SK-N-SH treated with all-trans-retinoic acid at 6 μM for 48 hours (cell line): ENCODE results near the gene SNRNP25.
"Not testable (repeated sequence)": the region's sequence is repeated elsewhere in the genome, so short reads cannot be mapped to it uniquely, and the experiment has no call there.

ENCODE experiments used
- ATAC-seq: fragments of 200-7000 bp; cut with Tn5 transposase; 3 replicates; pipeline ENCODE4 v1.9.1; 2020; ENCODE audit warnings: mild to moderate bottlenecking, moderate library complexity
- ARNTL ChIP-seq: fragments of 450-650 bp; formaldehyde crosslinking; IDR thresholded peaks from 2 replicates; pipeline ENCODE4 v1.5.0; 2020; ENCODE audit warnings: low read depth, mild to moderate bottlenecking, moderate library complexity, borderline replicate concordance
- BACH2 ChIP-seq: fragments of 250-450 bp; sonication (Bioruptor Pico); IDR thresholded peaks from 2 replicates; pipeline ENCODE4 v1.9.0; 2021; ENCODE audit warnings: mild to moderate bottlenecking, borderline replicate concordance
- CREB5 ChIP-seq: fragments of 250-450 bp; sonication (Bioruptor Pico); IDR thresholded peaks from 2 replicates; pipeline ENCODE4 v1.5.1; 2020; ENCODE audit warnings: low read depth, mild to moderate bottlenecking, moderate library complexity
- CSDC2 ChIP-seq: fragments of 250-450 bp; sonication (Bioruptor Pico); IDR thresholded peaks from 2 replicates; pipeline ENCODE4 v1.5.0; 2020; ENCODE audit warnings: mild to moderate bottlenecking, moderate library complexity
- CSRNP3 ChIP-seq: fragments of 250-450 bp; sonication (Bioruptor Pico); IDR thresholded peaks from 2 replicates; pipeline ENCODE4 v1.5.1; 2021; ENCODE audit warnings: mild to moderate bottlenecking, moderate library complexity
- ESRRG ChIP-seq: fragments of 250-450 bp; sonication (Bioruptor Pico); IDR thresholded peaks from 2 replicates; pipeline ENCODE4 v1.6.1; 2021; ENCODE audit warnings: mild to moderate bottlenecking
- GLIS3 ChIP-seq: fragments of 250-450 bp; sonication (Bioruptor Pico); IDR thresholded peaks from 2 replicates; pipeline ENCODE4 v1.5.0; 2020; ENCODE audit warnings: mild to moderate bottlenecking, moderate library complexity
- ISL1 ChIP-seq: fragments of 250-450 bp; sonication (Bioruptor Pico); IDR thresholded peaks from 2 replicates; pipeline ENCODE4 v2.1.2; 2022; ENCODE audit warnings: mild to moderate bottlenecking, moderate library complexity
- OSR1 ChIP-seq: fragments of 250-450 bp; sonication (Bioruptor Pico); IDR thresholded peaks from 2 replicates; pipeline ENCODE4 v1.8.0; 2022; ENCODE audit warnings: moderate library complexity, mild to moderate bottlenecking, inconsistent platforms
- PATZ1 ChIP-seq: fragments of 250-450 bp; sonication (Bioruptor Pico); IDR thresholded peaks from 2 replicates; pipeline ENCODE4 v1.8.0; 2020; ENCODE audit warnings: mild to moderate bottlenecking, moderate library complexity, borderline replicate concordance
- PPARA ChIP-seq: fragments of 250-450 bp; sonication (Bioruptor Pico); IDR thresholded peaks from 2 replicates; pipeline ENCODE4 v1.5.0; 2020; ENCODE audit warnings: mild to moderate bottlenecking, borderline replicate concordance
- RARB ChIP-seq: fragments of 250-450 bp; sonication (Bioruptor Pico); IDR thresholded peaks from 2 replicates; pipeline ENCODE4 v1.8.0; 2021; ENCODE audit warnings: mild to moderate bottlenecking, moderate library complexity
- SNAI2 ChIP-seq: fragments of 250-450 bp; sonication (Bioruptor Pico); IDR thresholded peaks from 2 replicates; pipeline ENCODE4 v1.5.0; 2020; ENCODE audit warnings: mild to moderate bottlenecking, moderate library complexity
- TCF4 ChIP-seq: fragments of 250-450 bp; sonication (Bioruptor Pico); IDR thresholded peaks from 2 replicates; pipeline ENCODE4 v1.8.0; 2021; ENCODE audit warnings: mild to moderate bottlenecking, moderate library complexity, borderline replicate concordance
- TOX ChIP-seq: fragments of 250-450 bp; sonication (Bioruptor Pico); IDR thresholded peaks from 2 replicates; pipeline ENCODE4 v1.8.0; 2021; ENCODE audit warnings: mild to moderate bottlenecking, moderate library complexity, borderline replicate concordance
- TSHZ2 ChIP-seq: fragments of 250-450 bp; sonication (Bioruptor Pico); IDR thresholded peaks from 2 replicates; pipeline ENCODE4 v1.5.0; 2020; ENCODE audit warnings: mild to moderate bottlenecking, moderate library complexity
- ZC3H10 ChIP-seq: fragments of 250-450 bp; sonication (Bioruptor Pico); IDR thresholded peaks from 2 replicates; pipeline ENCODE4 v1.5.1; 2021; ENCODE audit warnings: mild to moderate bottlenecking, moderate library complexity
- ZFP3 ChIP-seq: fragments of 250-450 bp; sonication (Bioruptor Pico); IDR thresholded peaks from 2 replicates; pipeline ENCODE4 v1.5.0; 2020; ENCODE audit warnings: mild to moderate bottlenecking, moderate library complexity
- ZFP30 ChIP-seq: fragments of 450-650 bp; formaldehyde crosslinking; IDR thresholded peaks from 2 replicates; pipeline ENCODE4 v1.5.0; 2022; ENCODE audit warnings: mild to moderate bottlenecking, moderate library complexity

SNRNP25 gene

GRCh38 chr16:42691-43090 lies 10.9 kb upstream of the SNRNP25 start:
- no peak for ATAC-seq

GRCh38 chr16:43294-43693 lies 10.3 kb upstream of the SNRNP25 start:
- TF ChIP-seq OSR1 (CRISPR knock-in tag) (no peak), CREB5 (CRISPR knock-in tag) (no peak), ISL1 (CRISPR knock-in tag) (no peak), CSDC2 (CRISPR knock-in tag) (no peak), SNAI2 (CRISPR knock-in tag) (no peak), RARB (no peak), PPARA (CRISPR knock-in tag) (no peak), ZFP30 (CRISPR knock-in tag) (no peak), BACH2 (CRISPR knock-in tag) (no peak), ZC3H10 (CRISPR knock-in tag) (no peak), PATZ1 (no peak), ZFP3 (CRISPR knock-in tag) (no peak)
- ATAC-seq: no peak

More at GRCh38 chr16:42691-43090, 10.9 kb upstream of the SNRNP25 start:
- TF ChIP-seq ZFP3 (CRISPR knock-in tag) (no peak), CSRNP3 (no peak), RARB (no peak), ESRRG (no peak), ARNTL (CRISPR knock-in tag) (no peak), CREB5 (CRISPR knock-in tag) (no peak), TOX (no peak), SNAI2 (CRISPR knock-in tag) (no peak), ZFP30 (CRISPR knock-in tag) (no peak), PATZ1 (no peak), OSR1 (CRISPR knock-in tag) (no peak)

GRCh38 chr16:44655-45054 lies 9.0 kb upstream of the SNRNP25 start:
- no peak for ATAC-seq
- TF ChIP-seq GLIS3: no peak
- no peak for TF ChIP-seq CSDC2 (CRISPR knock-in tag)
- no peak for TF ChIP-seq TCF4 (CRISPR knock-in tag)

- TF ChIP-seq TSHZ2 (CRISPR knock-in tag): no peak
- TF ChIP-seq TOX: no peak
- no peak for TF ChIP-seq ZFP30 (CRISPR knock-in tag)
- ATAC-seq: no peak
Measured at GRCh38 chr16:45454-45853, 8.2 kb upstream of the SNRNP25 start.

- not testable (repeated sequence) for ATAC-seq
Measured at GRCh38 chr16:46510-46909, 7.1 kb upstream of the SNRNP25 start.
